Mesendoderm (in vitro differentiated cells): Measurements from ENCODE around the gene EEPD1.

Experiments used
- DNase-seq: peaks from one replicate; pipeline ENCODE4 v3.0.0; 2013
- H2AK5ac ChIP-seq: 2 replicates; pipeline ENCODE4 v1.6.1; 2013; ENCODE audit warnings: low read length, inconsistent platforms
- H2BK120ac ChIP-seq: 2 replicates; pipeline ENCODE4 v1.6.1; 2013; ENCODE audit warnings: low read depth, mild to moderate bottlenecking, low read length, moderate library complexity, mixed read lengths
- H2BK15ac ChIP-seq: replicated peaks from 2 replicates; pipeline ENCODE4 v1.6.1; 2013; ENCODE audit warnings: low read depth, mild to moderate bottlenecking, moderate library complexity
- H2BK5ac ChIP-seq: 2 replicates; pipeline ENCODE4 v1.6.1; 2013; ENCODE audit warnings: low read length, inconsistent platforms
- H3K18ac ChIP-seq: 2 replicates; pipeline ENCODE4 v1.6.1; 2013; ENCODE audit warnings: mild to moderate bottlenecking, low read length, mixed read lengths
- H3K23ac ChIP-seq: one replicate; pipeline ENCODE4 v1.6.1; 2013; ENCODE audit warnings: low read length
- H3K27ac ChIP-seq: 2 replicates; pipeline ENCODE4 v1.5.1; 2013; ENCODE audit warnings: low read depth, mild to moderate bottlenecking, inconsistent platforms, low read length, moderate library complexity
- H3K27me3 ChIP-seq: 2 replicates; pipeline ENCODE4 v1.6.1; 2013; ENCODE audit warnings: low read length, control low read depth, mild to moderate bottlenecking, inconsistent platforms; ENCODE audit not compliant: insufficient read depth, poor library complexity
- H3K36me3 ChIP-seq: 2 replicates; pipeline ENCODE4 v1.6.1; 2013; ENCODE audit warnings: low read length, inconsistent platforms; ENCODE audit not compliant: control insufficient read depth, insufficient read depth
- H3K4ac ChIP-seq: one replicate; pipeline ENCODE4 v1.6.1; 2013; ENCODE audit warnings: low read depth, mild to moderate bottlenecking, low read length, moderate library complexity
- H3K4me1 ChIP-seq: 2 replicates; pipeline ENCODE4 v1.6.1; 2013; ENCODE audit warnings: low read depth, low read length, inconsistent platforms; ENCODE audit not compliant: control insufficient read depth
- H3K4me2 ChIP-seq: 2 replicates; pipeline ENCODE4 v1.6.1; 2013; ENCODE audit warnings: low read length
- H3K4me3 ChIP-seq: 2 replicates; pipeline ENCODE4 v1.5.1; 2013; ENCODE audit warnings: mild to moderate bottlenecking, low read length
- H3K56ac ChIP-seq: one replicate; pipeline ENCODE4 v1.6.1; 2013; ENCODE audit warnings: low read length
- H3K79me1 ChIP-seq: 2 replicates; pipeline ENCODE4 v1.6.1; 2013; ENCODE audit warnings: low read length, inconsistent platforms
- H3K79me2 ChIP-seq: 2 replicates; pipeline ENCODE4 v1.6.1; 2013; ENCODE audit warnings: mild to moderate bottlenecking, low read length; ENCODE audit not compliant: control insufficient read depth, insufficient read depth
- H3K9ac ChIP-seq: 2 replicates; pipeline ENCODE4 v1.6.1; 2013; ENCODE audit warnings: low read length, inconsistent platforms
- H4K5ac ChIP-seq: one replicate; pipeline ENCODE4 v1.6.1; 2013; ENCODE audit warnings: low read length
- H4K8ac ChIP-seq: one replicate; pipeline ENCODE4 v1.6.1; 2013; ENCODE audit warnings: low read depth, mild to moderate bottlenecking, control low read depth, low read length, moderate library complexity
- WGBS: extraction: QIAGEN DNeasy Blood & Tissue Kit; methylation state at CpG from one replicate; pipeline ENCODE4 v1.1.7; 2013; ENCODE audit warnings: low lambda C conversion rate, missing lambda C conversion rate; ENCODE audit not compliant: insufficient coverage; ENCODE audit errors: extremely low coverage; 5-methylcytosine and 5-hydroxymethylcytosine counted together

EEPD1 gene

GRCh38 chr7:36264913-36265516 lies 112.0 kb downstream of the EEPD1 start:
- H4K8ac ChIP-seq, result no peak overlapping the region
- no peak overlapping the region for H3K23ac ChIP-seq
- no peak overlapping the region for H2BK5ac ChIP-seq
- no peak overlapping the region for H3K4ac ChIP-seq
- WGBS, result no CpG with 5 or more reads among the region's 6 CpGs
- H3K4me1 ChIP-seq, result peaks cover 2% of the 10 kb centered on the region
- no peak overlapping the region for H2AK5ac ChIP-seq
- no peak overlapping the region for H3K27ac ChIP-seq
- DNase-seq, result no peak
- H3K27me3 ChIP-seq, result no peaks in the 10 kb centered on the region
- H3K79me2 ChIP-seq, result no peaks in the 10 kb centered on the region
- H3K4me2 ChIP-seq, result no peak overlapping the region
- H2BK15ac ChIP-seq, result no peak overlapping the region
- no peak overlapping the region for H2BK120ac ChIP-seq
- H3K56ac ChIP-seq, result no peak overlapping the region
- no peaks in the 10 kb centered on the region for H3K79me1 ChIP-seq
- H3K9ac ChIP-seq, result no peak overlapping the region
- no peak overlapping the region for H4K5ac ChIP-seq
- no peak overlapping the region for H3K18ac ChIP-seq
- no peaks in the 10 kb centered on the region for H3K36me3 ChIP-seq
- H3K4me3 ChIP-seq, result no peak overlapping the region

- Histone ChIP-seq H3K36me3 (no peaks in the 10 kb centered on the region), H3K27ac (no peak overlapping the region), H2BK120ac (no peak overlapping the region), H3K4me2 (no peak overlapping the region), H2AK5ac (no peak overlapping the region), H2BK15ac (no peak overlapping the region), H3K79me1 (no peaks in the 10 kb centered on the region), H3K4me3 (no peak overlapping the region), H3K4me1 (peaks cover 2% of the 10 kb centered on the region), H3K56ac (no peak overlapping the region), H3K27me3 (no peaks in the 10 kb centered on the region), H4K8ac (no peak overlapping the region), H3K4ac (no peak overlapping the region), H3K18ac (no peak overlapping the region), H3K79me2 (no peaks in the 10 kb centered on the region), H3K23ac (peak overlapping the region; percentile 6), H4K5ac (no peak overlapping the region), H3K9ac (no peak overlapping the region), H2BK5ac (no peak overlapping the region)
- DNase-seq, result no peak
- no CpG with 5 or more reads among the region's 3 CpGs for WGBS
Observed at GRCh38 chr7:36265680-36266079, 112.6 kb downstream of the EEPD1 start.

GRCh38 chr7:36266190-36266589 lies 113.1 kb downstream of the EEPD1 start:
- no CpG with 5 or more reads among the region's 5 CpGs for WGBS
- Histone ChIP-seq H3K4me3 (no peak overlapping the region), H3K79me2 (no peaks in the 10 kb centered on the region), H3K4me1 (peaks cover 2% of the 10 kb centered on the region), H3K27ac (no peak overlapping the region), H4K5ac (no peak overlapping the region), H3K18ac (no peak overlapping the region), H3K4me2 (no peak overlapping the region), H3K4ac (no peak overlapping the region), H2BK120ac (no peak overlapping the region), H3K36me3 (no peaks in the 10 kb centered on the region), H2BK15ac (no peak overlapping the region), H3K56ac (no peak overlapping the region), H2AK5ac (no peak overlapping the region), H3K23ac (peak overlapping the region; percentile 6), H3K27me3 (no peaks in the 10 kb centered on the region), H4K8ac (no peak overlapping the region), H3K9ac (no peak overlapping the region), H2BK5ac (no peak overlapping the region), H3K79me1 (no peaks in the 10 kb centered on the region)
- DNase-seq, result no peak

GRCh38 chr7:36266683-36267082 lies 113.6 kb downstream of the EEPD1 start:
- H3K36me3 ChIP-seq, result no peaks in the 10 kb centered on the region
- H2AK5ac ChIP-seq, result no peak overlapping the region
- peaks cover 2% of the 10 kb centered on the region for H3K4me1 ChIP-seq
- H3K4me2 ChIP-seq, result no peak overlapping the region
- H3K4ac ChIP-seq, result no peak overlapping the region
- no peaks in the 10 kb centered on the region for H3K79me2 ChIP-seq
- DNase-seq, result no peak
- no peaks in the 10 kb centered on the region for H3K27me3 ChIP-seq
- no peak overlapping the region for H4K8ac ChIP-seq
- no peak overlapping the region for H3K4me3 ChIP-seq
- H2BK15ac ChIP-seq, result no peak overlapping the region
- H3K27ac ChIP-seq, result no peak overlapping the region
- no CpG with 5 or more reads among the region's 3 CpGs for WGBS
- no peak overlapping the region for H2BK120ac ChIP-seq
- no peak overlapping the region for H2BK5ac ChIP-seq
- H4K5ac ChIP-seq, result no peak overlapping the region
- H3K18ac ChIP-seq, result no peak overlapping the region
- no peak overlapping the region for H3K56ac ChIP-seq
- no peaks in the 10 kb centered on the region for H3K79me1 ChIP-seq
- no peak overlapping the region for H3K9ac ChIP-seq
- no peak overlapping the region for H3K23ac ChIP-seq

GRCh38 chr7:36272211-36272566 lies 119.1 kb downstream of the EEPD1 start:
- DNase-seq, result no peak
- Histone ChIP-seq H3K36me3 (no peaks in the 10 kb centered on the region), H2BK120ac (no peak overlapping the region), H3K23ac (no peak overlapping the region), H3K9ac (no peak overlapping the region), H2BK5ac (no peak overlapping the region), H4K5ac (no peak overlapping the region), H3K27me3 (no peaks in the 10 kb centered on the region), H3K79me2 (no peaks in the 10 kb centered on the region), H3K4me2 (no peak overlapping the region), H3K56ac (no peak overlapping the region), H3K4me1 (peaks cover 4% of the 10 kb centered on the region), H3K27ac (no peak overlapping the region), H3K4me3 (no peak overlapping the region), H3K18ac (no peak overlapping the region), H2BK15ac (no peak overlapping the region), H3K79me1 (no peaks in the 10 kb centered on the region), H3K4ac (no peak overlapping the region), H4K8ac (no peak overlapping the region), H2AK5ac (no peak overlapping the region)
- no CpG with 5 or more reads among the region's 2 CpGs for WGBS

GRCh38 chr7:36272567-36273269 lies 119.7 kb downstream of the EEPD1 start:
- Histone ChIP-seq H3K36me3 (no peaks in the 10 kb centered on the region), H3K4me2 (no peak overlapping the region), H3K9ac (no peak overlapping the region), H3K79me2 (no peaks in the 10 kb centered on the region), H4K5ac (no peak overlapping the region), H3K23ac (no peak overlapping the region), H2BK15ac (no peak overlapping the region), H3K4me3 (no peak overlapping the region), H3K4ac (no peak overlapping the region), H3K27ac (no peak overlapping the region), H2BK120ac (no peak overlapping the region), H4K8ac (no peak overlapping the region), H2BK5ac (no peak overlapping the region), H2AK5ac (no peak overlapping the region), H3K27me3 (no peaks in the 10 kb centered on the region), H3K56ac (peak overlapping the region; percentile 17), H3K4me1 (peaks cover 6% of the 10 kb centered on the region), H3K79me1 (no peaks in the 10 kb centered on the region), H3K18ac (no peak overlapping the region)
- no peak for DNase-seq
- WGBS, result no CpG with 5 or more reads among the region's 15 CpGs
